ENCODE results near the gene C13orf46.

C13orf46 gene

GRCh38 chr13:113903912-113904311, 70.0 kb downstream of the C13orf46 start:
- no peak for DNase-seq (ENCODE audit: low read depth)
- no peak overlapping the region for H3K4me3 ChIP-seq (ENCODE audit: control insufficient read depth, low read depth, low read length)
- TF ChIP-seq, protein P1, sequence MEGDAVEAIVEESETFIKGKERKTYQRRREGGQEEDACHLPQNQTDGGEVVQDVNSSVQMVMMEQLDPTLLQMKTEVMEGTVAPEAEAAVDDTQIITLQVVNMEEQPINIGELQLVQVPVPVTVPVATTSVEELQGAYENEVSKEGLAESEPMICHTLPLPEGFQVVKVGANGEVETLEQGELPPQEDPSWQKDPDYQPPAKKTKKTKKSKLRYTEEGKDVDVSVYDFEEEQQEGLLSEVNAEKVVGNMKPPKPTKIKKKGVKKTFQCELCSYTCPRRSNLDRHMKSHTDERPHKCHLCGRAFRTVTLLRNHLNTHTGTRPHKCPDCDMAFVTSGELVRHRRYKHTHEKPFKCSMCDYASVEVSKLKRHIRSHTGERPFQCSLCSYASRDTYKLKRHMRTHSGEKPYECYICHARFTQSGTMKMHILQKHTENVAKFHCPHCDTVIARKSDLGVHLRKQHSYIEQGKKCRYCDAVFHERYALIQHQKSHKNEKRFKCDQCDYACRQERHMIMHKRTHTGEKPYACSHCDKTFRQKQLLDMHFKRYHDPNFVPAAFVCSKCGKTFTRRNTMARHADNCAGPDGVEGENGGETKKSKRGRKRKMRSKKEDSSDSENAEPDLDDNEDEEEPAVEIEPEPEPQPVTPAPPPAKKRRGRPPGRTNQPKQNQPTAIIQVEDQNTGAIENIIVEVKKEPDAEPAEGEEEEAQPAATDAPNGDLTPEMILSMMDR (conservative IDR thresholded peaks at IDR 0.05; ENCODE audit: control insufficient read depth, insufficient read depth, low read depth, low read length) = no peak

Data from fibroblast of mammary gland (primary cell).